Adrenal gland (tissue), 5 donors: ENCODE data around the gene NFIB.

Experiments
- POLR2A ChIP-seq, 2 donors: fragments of 450-650 bp; IDR thresholded peaks; one replicate each; pipeline ENCODE4 v1.6.1; 2017; ENCODE audit warnings: antibody characterized with exemption in 2 of 2, mild to moderate bottlenecking in 2 of 2, moderate library complexity in 1 of 2
- TF ChIP-seq, protein P1 (sequence below), 6 experiments: fragments of 450-650 bp in 4 of 6; fragments of 200-600 bp in 2 of 6; sonication (generic) in 1 of 6; IDR thresholded peaks; 1 replicate in 5 of 6; 2 replicates in 1 of 6; pipeline versions ENCODE4 v1.5.1 to v1.8.0; 2016 to 2021; ENCODE audit warnings: antibody characterized with exemption in 6 of 6, mild to moderate bottlenecking in 2 of 6, moderate library complexity in 1 of 6
- donor health status: DM: no; HTN: no; CAD: no.

GRCh38 chr9:14054096-14054495, 259.8 kb downstream of the NFIB start:
- TF ChIP-seq, protein P1, sequence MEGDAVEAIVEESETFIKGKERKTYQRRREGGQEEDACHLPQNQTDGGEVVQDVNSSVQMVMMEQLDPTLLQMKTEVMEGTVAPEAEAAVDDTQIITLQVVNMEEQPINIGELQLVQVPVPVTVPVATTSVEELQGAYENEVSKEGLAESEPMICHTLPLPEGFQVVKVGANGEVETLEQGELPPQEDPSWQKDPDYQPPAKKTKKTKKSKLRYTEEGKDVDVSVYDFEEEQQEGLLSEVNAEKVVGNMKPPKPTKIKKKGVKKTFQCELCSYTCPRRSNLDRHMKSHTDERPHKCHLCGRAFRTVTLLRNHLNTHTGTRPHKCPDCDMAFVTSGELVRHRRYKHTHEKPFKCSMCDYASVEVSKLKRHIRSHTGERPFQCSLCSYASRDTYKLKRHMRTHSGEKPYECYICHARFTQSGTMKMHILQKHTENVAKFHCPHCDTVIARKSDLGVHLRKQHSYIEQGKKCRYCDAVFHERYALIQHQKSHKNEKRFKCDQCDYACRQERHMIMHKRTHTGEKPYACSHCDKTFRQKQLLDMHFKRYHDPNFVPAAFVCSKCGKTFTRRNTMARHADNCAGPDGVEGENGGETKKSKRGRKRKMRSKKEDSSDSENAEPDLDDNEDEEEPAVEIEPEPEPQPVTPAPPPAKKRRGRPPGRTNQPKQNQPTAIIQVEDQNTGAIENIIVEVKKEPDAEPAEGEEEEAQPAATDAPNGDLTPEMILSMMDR (IDR thresholded peaks at IDR 0.05), result no peak
- no peak for TF ChIP-seq POLR2A (IDR thresholded peaks at IDR 0.05)
